GM19452 (cell line): ENCODE results near the gene SMIM20.

Experiments
- ATAC-seq: cut with Tn5 transposase; IDR thresholded peaks from one replicate; pipeline ENCODE4 v1.9.1; 2021; ENCODE audit not compliant: unreplicated experiment

Gene SMIM20

DNA sequence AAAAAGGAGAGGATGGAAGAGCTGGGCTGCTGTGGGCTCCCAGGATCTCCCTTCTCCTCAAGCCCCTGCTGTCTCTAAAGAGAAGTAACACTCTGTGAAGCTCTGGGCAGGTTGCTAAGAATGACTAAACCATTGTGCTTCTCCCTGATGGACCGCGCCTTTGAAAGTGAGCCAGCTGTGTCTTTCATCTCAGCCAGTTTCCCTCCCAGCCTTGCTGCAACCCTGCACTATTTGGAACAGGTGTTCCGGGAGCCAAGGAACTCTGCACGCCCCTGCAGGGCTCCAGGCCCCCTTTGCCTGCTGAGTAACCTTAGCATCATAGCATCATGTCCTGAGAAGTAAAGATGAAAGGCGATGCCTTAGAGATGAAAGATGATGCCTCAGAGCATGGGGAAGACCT, 39.7 kb downstream of the SMIM20 start:
- no peak for ATAC-seq

DNA sequence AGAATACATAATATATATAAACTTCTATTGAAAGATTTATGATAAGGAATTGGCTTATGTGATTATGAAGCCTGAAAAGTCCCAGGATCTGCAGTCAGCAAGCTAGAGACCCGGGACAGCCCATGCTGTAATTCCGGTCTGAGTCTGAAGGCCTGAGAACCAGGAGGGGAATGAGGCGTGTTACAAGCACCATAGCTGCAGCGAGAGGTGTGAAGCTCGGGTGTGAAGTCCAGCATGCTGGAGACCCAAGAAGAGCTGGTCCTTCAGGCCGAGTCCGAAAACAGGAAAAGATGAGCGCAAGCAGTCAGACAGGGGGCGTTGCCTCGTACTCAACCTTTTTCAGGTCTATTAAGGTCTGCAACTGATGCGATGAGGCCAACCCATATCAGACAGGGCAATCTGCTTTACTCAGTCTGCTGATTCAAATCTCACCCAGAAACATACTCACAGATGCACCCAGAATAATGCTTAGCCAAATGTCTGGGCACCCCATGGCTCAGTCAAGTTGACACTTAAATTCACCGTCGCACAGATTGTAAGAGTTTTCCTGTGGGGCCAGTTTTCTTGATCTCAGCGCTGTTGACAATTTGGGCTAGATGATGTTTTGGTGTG, 40.4 kb downstream of the SMIM20 start:
- ATAC-seq = no peak

DNA sequence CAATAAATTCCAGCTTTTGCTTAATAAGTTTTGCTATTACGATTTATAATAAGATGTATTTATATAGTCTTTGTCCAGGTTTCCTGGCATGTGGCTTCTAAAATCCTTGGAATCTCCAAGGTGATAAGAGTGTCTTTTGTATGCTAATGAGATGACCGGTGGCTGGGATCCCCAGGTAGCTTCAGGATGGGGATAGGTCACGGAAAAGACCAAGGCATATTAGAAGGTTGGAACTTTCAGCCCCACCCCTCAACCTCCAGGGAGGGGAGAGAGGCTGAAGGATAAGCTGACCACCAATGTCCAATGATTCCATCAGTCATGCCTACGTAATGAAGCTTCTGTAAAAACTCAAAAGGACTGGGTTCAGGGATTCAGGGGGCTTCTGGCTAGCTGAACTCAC, 41.7 kb downstream of the SMIM20 start:
- ATAC-seq = no peak

DNA sequence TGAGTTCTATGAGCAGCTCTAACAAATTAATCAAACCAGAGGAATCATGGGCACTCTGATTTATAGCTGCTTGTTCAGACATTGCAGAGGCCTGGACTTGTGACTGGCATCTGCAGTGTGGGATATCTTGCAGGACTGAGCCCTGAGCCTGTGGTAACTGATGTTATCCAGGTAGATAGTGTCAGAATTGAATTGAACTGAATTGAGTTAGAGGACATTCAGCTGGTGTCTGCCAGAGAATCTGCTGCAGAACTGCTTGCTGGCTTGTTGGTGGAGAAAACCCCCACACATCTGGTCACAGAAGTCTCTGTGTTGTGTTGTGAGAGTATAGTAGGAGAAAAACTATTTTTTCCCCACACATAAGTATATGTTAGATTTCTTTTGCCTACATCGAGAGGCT, 42.2 kb downstream of the SMIM20 start:
- ATAC-seq = no peak

DNA sequence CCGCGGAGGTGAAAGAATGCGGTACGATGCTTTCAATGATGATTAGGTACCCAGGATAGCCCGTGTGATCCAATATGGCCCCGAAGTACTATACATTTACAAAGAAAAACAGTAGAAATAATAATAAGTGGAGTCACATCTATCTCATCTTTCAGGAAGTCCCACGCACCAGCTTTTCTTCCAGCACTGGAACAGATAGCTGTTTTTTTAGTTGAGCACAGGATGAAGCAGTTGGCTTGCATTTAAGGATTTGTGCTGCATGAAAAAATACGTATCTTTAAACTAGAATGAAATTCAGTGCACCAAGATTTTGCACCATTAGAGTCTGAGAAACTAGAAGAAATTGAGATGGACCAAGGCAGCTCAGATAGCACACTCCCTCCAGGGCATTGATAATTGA, 44.1 kb downstream of the SMIM20 start:
- no peak for ATAC-seq

DNA sequence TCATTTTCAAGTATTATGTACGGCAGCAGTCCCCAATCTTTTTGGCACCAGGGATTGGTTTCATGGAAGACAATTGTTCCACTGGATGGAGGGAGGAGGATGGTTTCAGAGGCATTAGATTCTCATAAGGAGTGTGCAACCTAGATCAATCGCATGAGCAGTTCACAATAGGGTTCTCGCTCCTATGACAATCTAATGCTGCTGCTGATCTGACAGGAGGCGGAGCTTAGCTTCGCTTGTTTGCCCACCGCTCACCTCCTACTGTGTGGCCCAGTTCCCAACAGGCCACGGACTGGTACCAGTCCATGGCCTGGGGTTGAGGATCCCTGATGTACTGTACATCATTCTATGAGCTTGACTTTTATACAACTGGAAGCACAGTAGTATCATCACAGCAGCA, 48.4 kb downstream of the SMIM20 start:
- ATAC-seq = no peak

DNA sequence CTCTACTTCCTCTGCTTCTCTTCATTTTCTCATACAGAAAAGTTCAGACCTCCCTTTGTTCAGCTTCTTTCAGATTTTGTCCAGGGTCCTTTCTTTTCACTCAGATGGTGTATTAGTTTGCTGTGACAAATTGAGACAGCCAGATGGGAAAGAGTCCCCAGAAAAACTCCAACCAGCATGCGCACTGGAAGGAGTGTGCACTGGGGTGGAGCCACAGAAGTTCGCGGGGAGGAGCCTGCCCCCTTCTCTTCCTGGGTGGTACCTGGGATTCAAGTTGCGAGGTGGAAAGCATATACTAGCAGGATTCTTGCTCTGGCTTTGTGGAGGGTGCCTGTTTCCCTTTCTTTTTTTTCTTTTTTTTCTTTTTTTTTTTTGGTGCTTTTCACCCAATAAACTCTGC, 51.6 kb downstream of the SMIM20 start:
- ATAC-seq = no peak

DNA sequence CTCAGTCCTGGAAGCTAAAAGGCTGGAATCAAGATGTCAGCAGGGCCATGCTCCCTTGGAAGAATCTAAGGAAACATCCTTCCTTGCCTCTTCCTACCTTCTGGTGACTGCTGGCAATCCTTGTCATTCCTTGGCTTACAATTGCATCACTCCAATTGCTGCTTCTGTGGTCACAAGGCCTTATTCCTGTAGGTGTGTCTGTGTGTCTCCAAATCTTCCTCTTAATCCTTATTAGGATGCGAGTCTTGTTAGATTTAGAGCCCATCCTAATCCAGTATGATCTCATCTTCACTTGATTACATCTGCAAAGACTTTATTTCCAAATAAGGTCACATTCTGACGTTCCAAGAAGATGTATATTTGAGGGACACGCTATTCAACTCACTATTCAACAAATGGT, 52.2 kb downstream of the SMIM20 start:
- no peak for ATAC-seq

DNA sequence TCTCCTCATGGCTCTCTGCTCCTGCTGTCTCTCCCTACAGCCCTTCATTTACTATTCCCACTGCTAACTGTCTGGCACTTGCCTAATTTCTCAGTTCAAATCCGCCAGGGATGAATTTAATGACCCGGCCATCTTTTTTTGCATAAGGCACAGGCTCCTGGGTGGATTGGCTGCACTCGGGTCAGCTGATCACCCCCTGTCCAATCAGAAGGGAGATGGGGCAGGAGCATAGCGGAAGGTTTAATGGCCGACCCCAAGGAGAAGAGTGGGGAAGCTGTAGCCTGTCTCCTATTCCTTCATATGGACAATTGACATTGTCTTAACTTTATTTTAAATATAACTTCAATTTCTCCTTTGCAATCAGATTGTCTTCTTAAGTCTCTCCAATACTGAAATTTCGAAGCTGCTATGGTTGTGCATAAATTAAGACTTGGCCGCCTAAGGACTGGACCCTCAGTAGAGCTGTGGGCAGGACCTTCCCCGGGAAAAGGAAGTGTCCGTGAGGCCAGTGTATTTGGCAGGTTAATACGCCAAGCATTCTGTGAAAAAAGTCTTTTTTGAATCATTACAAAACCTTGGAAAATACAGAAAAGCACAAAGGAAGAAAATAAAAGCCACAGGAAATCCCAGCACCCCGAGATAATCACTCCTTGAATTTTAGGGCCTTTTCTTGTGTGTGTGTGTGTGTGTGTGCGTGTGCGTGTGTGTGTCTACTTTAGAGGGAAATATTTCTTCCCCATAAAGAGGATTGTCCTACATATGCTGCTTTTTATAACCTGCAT, 55.5 kb downstream of the SMIM20 start:
- no peak for ATAC-seq

DNA sequence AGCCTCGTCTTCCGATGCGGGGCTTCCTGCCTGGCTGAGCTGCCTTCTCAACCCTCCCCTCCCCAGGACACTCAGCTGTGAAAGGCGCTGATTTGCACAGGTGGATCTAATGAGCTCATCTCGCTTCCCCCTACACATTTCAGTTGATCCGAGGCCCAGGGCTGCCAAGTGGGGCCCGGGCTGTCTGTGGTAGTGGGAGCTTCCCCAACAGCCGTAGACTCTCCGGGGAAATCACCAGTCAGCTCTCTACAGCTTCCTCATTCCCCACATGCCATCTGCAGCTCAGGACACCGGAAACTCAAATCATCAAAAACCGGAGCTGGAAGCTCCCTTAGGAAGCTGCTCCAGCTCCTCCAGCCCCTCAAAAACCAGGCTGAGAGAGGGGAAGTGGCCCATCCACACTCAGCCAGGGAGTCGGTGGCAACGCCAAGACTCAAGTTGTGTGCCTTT, 56.2 kb downstream of the SMIM20 start:
- no peak for ATAC-seq

DNA sequence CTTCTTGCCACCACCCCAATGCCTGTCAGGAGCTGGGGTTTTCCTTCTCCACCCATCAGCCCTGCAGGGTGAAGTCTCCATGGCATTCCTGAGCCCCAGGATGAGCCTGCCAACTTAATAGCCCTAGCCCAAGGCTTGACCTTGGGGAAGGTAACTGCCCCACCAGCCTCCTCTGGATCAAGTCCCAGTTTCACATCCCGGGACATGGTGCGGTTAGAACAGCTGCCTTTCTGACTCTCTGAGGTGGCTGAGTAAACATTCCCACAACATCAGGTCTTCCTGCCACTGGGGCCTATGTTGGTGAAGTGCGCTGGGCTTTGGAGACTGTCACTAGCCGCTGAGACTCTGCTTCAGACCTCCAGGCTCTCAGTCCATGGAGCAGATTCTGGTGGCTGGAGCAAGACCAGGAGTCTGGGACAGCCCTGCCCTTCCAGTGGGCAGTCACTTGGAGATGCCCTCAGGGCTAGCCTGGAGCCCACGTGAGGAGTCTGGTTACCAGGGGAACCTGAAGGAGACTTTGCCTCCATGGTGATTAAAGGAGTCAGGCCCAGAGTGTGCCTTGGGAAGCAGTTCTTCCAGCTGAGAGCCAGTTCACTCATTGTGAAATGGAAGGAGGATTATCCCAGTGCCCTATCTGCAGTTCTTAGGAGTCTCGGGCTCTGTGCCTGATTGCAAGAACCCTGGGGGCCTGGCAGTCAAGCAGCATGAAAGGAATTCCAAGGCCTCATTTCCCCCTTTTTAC, 56.8 kb downstream of the SMIM20 start:
- no peak for ATAC-seq

DNA sequence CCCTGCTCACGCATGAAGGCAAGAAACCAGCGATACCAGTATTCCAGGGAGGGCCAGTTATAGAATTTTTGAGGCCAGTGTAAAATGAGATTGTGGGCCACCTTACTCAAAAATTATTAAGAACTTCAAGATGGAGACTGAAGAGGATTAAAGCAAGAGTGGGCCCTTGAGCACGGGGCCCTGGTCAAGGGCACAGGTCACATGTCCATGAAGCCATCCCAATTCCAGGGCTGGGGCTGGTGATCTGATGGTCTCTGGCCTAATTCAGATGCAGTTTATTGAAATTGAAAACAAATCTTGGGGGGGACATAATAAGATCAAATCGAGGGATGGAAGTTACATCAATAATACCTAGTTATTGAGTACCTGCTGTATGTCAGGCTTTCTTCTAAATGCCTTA, 58.3 kb downstream of the SMIM20 start:
- no peak for ATAC-seq

DNA sequence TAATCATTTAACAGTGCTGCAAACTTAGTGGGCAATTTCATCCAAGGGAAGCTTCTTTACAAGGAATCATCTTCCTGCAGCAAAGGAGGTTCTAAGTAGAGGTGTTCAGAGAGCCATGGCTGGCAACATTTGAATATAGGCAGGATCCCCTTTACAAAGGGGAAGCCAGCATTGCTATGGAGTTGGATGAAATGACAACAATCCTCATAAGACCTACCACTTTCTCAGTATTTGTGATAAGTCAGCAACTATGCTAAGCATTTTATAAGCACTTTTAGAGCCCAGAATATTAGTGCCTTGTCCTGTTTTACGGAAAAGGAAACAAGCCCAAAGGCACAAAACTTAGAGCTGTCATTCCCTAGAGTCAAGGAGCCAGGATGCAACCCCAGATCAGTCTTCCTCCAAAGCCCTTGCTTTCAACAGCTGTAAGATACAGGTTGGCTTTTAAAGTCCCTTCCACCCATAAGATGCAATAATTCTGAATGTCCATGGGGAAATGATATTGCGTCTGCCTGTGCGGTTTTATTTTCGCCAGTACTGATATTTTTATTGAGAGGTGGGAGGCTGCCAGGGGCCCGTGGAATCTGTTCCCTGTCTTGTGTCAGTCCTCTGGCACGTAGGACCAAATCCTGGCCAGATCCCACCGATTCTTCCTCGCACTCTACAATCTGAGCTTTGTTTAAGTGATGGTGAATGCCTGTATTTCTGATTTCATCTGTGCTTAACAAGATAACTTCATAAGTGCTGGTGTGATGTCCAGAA, 59.1 kb downstream of the SMIM20 start:
- ATAC-seq = no peak

DNA sequence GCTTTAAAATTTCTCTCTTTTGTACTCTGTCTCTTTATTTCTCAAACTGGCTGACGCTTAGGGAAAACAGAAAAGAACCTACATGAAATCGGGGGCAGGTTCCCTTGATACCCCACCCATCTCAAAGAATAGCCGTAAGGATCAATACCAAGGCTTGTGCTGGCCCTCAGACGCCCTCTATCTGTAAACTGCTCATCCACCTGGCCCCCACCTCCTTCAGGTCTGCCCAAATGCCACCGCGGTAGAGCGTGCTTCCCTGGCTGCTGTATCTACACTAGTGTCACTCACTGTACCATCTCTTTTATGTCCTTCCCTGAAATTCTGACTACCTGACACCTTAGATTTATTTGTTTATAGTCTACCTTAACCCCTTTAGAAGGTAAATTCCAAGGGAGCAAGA, 62.8 kb downstream of the SMIM20 start:
- no peak for ATAC-seq

DNA sequence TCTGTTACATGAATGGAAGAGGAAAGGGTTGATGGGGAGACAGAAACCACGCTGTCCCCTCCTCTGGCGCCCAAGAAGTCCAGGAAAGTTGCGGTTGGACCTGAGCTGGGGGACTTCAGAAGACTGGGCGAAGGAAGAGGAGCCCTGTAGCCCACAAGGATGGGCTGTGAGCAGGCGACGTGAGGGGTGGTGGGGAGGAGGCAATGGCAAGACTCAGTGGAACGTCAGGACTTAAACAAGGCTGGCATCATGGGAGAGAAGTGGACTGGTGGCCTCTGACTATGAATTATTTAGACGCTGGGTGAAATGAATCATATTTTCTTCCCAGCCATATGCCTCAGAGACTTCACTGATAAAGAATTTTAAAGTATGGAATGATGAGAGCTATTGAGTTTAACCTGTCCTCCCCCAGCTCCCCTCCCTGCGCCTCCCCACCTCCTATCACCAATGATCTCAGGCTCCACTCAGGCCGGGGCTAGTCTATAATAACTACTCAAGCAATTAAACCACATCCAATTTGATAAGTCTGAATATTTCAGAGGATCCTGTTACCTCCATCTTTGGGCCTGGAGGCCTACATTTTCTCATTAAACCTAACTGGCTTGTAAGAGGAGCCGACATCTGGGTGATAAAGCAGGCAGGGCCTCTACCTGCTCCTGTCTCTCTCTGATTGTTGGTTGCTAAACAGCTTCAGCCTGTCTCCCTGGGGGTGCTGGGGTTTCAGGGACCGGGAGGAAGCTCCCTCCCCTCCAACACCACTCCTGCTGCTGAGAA, 63.6 kb downstream of the SMIM20 start:
- ATAC-seq = no peak

DNA sequence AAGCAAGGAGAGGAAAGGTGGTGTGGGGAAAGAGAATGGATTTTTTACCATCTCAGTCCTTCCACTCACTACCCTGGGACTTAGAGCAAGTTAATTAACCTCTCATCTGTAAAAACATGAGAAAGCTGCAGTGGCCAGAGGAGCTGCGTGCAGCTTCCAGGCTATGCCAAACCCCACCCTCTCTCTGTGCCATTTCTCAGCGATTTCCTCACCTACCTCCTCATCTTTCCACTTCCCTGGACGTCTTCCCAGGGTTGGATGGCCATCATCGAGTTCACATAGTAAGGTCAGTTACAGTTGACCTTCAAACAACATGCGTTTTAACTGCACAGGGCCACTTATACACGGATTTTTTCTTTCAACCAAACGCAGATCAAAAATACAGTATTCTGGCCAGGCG, 64.3 kb downstream of the SMIM20 start:
- no peak for ATAC-seq
